NT2/D1 (cell line): ENCODE results near the gene OTUD7B.

Experiments
- SUZ12 ChIP-seq: IDR thresholded peaks from 2 replicates; pipeline ENCODE4 v1.6.1; 2011; ENCODE audit not compliant: insufficient read length, insufficient read depth; ENCODE audit errors: extremely low read depth
- YY1 ChIP-seq: IDR thresholded peaks from 2 replicates; pipeline ENCODE4 v1.6.1; 2011; ENCODE audit not compliant: insufficient read length, insufficient read depth

GRCh38 chr1:149942885-149943284 lies 67.6 kb downstream of the OTUD7B start:
- TF ChIP-seq SUZ12 (no peak), YY1 (no peak)
